Measurements from ENCODE around the gene CLDN20.
"Not testable (repeated sequence)": the region's sequence is repeated elsewhere in the genome, so short reads cannot be mapped to it uniquely, and the experiment has no call there.

Gene CLDN20

GRCh38 chr6:155311583-155311982, 47.8 kb downstream of the CLDN20 start:
- TF ChIP-seq, protein P1, sequence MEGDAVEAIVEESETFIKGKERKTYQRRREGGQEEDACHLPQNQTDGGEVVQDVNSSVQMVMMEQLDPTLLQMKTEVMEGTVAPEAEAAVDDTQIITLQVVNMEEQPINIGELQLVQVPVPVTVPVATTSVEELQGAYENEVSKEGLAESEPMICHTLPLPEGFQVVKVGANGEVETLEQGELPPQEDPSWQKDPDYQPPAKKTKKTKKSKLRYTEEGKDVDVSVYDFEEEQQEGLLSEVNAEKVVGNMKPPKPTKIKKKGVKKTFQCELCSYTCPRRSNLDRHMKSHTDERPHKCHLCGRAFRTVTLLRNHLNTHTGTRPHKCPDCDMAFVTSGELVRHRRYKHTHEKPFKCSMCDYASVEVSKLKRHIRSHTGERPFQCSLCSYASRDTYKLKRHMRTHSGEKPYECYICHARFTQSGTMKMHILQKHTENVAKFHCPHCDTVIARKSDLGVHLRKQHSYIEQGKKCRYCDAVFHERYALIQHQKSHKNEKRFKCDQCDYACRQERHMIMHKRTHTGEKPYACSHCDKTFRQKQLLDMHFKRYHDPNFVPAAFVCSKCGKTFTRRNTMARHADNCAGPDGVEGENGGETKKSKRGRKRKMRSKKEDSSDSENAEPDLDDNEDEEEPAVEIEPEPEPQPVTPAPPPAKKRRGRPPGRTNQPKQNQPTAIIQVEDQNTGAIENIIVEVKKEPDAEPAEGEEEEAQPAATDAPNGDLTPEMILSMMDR (IDR thresholded peaks at IDR 0.05; ENCODE audit: borderline replicate concordance, control extremely low read depth, extremely low read depth, insufficient read depth, missing control alignments), result no peak
- in situ Hi-C loops (cut with MboI; ENCODE audit: low sequenced_read_pairs, unreplicated experiment), result no loop called here
- DNase-seq (ENCODE audit: low spot score), result no peak

- in situ Hi-C loops (cut with MboI; ENCODE audit: low sequenced_read_pairs, unreplicated experiment); DNase-seq (ENCODE audit: low spot score): not testable (repeated sequence)
These were observed 49.1 kb downstream of the CLDN20 start for GRCh38 chr6:155312950-155313349.

DNA sequence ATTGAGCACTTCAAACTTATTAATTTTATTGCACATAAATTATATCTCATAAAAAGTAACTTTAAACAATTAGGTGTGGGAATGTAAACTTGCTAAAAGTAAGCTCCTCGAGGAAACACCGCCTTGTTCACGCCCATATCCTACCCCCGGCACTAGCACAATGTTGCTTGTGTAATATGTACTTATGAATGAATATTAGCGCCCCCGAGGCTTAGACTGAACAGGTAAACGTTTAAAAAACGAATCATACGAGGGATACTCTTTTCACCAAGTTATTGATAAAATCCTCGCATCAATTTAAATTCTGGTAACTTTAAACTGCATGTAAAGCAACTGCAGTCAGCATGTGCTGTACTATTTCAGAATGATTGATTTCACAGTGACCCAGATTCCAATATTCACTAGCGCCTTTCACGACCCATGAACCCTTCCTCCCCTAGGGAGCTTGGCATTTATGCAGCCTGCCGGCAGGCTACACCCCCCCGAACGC, 49.8 kb downstream of the CLDN20 start:
- no peak for DNase-seq (ENCODE audit: low spot score)
- in situ Hi-C loops (cut with MboI; ENCODE audit: low sequenced_read_pairs, unreplicated experiment), result no loop called here
- TF ChIP-seq, protein P1 (IDR thresholded peaks at IDR 0.05; ENCODE audit: borderline replicate concordance, control extremely low read depth, extremely low read depth, insufficient read depth, missing control alignments), result no peak

DNA sequence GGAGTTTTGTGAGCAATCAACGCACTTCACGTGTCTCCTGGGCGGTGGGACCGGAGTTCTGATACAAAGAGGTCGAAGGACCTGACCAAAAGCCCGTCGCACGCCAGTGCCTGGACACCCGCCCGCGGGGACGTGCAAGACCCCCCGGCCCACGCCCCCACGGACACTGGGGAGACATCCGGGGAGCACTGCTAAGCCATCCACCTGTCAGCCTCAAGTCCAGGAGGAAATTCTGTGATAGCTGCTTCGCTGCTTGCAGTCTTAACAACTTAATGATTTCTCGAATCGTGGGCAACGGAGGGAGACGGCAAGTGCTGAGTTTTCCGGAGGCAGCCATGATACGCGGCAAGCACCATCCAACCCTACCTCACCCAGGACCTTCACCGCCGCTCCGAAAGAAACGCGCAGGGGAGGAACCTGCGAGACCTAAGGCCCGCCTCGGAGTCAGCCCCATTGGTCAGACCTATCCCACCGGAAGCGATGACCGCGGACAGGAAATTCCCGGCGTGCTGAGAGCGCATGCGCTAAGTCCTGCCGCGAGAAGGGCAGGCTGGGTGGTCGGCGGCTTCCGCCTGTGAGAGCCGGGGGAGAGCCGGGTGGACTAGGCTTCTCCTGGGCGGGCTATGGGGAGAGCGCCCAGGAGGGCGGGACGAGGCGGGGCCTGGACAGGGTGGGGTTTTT, 50.4 kb downstream of the CLDN20 start, which contains the start of gene TFB1M:
Gene TFB1M (minus strand): TSS at position 393 of the 681 bp plus-strand sequence. CDS start 56 bp downstream, at position 337.
- in situ Hi-C loops (cut with MboI; ENCODE audit: low sequenced_read_pairs, unreplicated experiment), result no loop called here
- peak; percentile 95 for DNase-seq (ENCODE audit: low spot score)
- TF ChIP-seq, protein P1 (IDR thresholded peaks at IDR 0.05; ENCODE audit: borderline replicate concordance, control extremely low read depth, extremely low read depth, insufficient read depth, missing control alignments), result no peak

DNA sequence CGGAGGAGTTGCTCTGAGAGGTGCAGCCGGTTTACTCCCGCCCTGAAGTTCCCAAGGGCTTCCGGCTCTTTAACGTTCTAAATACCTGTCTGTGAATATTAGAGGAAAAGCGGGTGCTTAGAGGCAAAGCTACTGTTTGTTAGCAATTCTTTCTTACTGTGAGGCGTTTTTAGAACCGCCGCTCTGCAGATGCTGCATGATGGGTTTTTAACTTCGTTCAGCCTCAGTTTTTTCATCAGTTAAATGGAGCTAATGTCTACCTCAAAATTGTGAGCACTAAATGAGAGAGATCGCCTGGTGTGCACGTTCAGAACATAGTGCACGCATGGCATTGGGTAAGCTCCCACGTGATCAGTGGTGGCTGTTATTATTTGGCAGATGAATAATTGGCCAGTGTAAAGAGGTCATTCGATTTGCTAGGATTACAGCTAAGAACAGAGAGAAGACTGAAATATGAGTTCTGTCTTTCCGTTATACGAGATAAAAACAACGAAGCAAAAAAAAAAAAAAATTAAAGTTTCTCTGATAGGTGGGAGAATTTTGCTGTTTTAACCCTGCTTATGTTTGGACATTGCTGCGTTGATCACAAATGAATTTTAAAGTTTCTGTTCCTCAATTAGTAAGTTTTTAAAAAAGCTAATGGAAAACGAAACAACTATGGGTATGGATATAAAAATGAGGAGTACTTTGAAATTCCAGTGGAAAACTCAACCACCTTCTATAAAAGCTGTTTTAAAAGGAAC, 51.1 kb downstream of the CLDN20 start:
- TF ChIP-seq, protein P1 (IDR thresholded peaks at IDR 0.05; ENCODE audit: borderline replicate concordance, control extremely low read depth, extremely low read depth, insufficient read depth, missing control alignments), result no peak
- in situ Hi-C loops (cut with MboI; ENCODE audit: low sequenced_read_pairs, unreplicated experiment), result no loop called here
- peak; percentile 50 for DNase-seq (ENCODE audit: low spot score)

DNA sequence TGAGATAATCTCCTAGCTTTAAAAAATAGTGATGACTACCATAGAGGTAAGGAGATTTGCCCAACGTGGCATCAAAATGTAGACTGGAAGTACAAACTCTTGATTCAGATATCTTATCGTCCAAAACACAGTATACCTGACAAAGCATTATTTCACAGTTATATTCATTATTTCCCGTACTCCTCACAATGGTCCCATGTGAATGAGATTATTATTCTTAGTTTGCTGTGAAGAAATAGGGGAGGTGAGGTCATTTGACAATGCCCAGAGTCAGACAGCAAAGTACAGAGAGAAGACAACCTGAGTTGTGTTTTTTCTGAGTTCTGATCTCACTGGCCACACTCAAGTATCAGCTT, 51.7 kb downstream of the CLDN20 start:
- in situ Hi-C loops (cut with MboI; ENCODE audit: low sequenced_read_pairs, unreplicated experiment), result no loop called here
- no peak for DNase-seq (ENCODE audit: low spot score)
- TF ChIP-seq, protein P1 (IDR thresholded peaks at IDR 0.05; ENCODE audit: borderline replicate concordance, control extremely low read depth, extremely low read depth, insufficient read depth, missing control alignments), result no peak

DNA sequence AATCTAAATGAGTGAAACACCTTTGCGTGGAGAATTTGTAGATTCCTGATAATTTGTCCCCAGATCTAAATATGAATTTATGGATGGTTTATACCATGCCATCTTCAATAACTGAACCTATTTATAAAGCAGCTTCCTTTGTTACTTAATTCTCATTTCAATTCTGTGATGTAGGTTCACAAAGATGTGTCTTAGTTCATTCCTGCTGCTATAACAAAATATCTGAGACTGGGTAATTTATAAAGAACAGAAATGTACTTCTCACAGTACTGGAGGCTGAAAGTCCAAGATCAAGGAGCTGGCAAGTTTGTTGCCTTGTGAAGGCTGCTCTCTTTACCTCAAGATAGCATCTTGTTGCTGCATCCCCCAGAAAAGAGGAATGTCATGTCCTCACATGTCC, 52.6 kb downstream of the CLDN20 start:
- TF ChIP-seq, protein P1 (IDR thresholded peaks at IDR 0.05; ENCODE audit: borderline replicate concordance, control extremely low read depth, extremely low read depth, insufficient read depth, missing control alignments), result no peak
- in situ Hi-C loops (cut with MboI; ENCODE audit: low sequenced_read_pairs, unreplicated experiment), result no loop called here
- DNase-seq (ENCODE audit: low spot score), result no peak
